GM13977 (cell line): Measurements from ENCODE around the gene LHB.

Source experiments
- DNase-seq: peaks from one replicate; pipeline ENCODE4 v3.0.0; 2012; ENCODE audit warnings: low spot score
- in situ Hi-C: fragments of 300-500 bp; cut with MboI; formaldehyde crosslinking; loops from one replicate; pipeline ENCODE4 v1.12.0; 2022; ENCODE audit warnings: low sequenced_read_pairs, low pct_unique_long_range_greater_than_20kb, mixed read lengths, inconsistent platforms; ENCODE audit not compliant: unreplicated experiment
- TF ChIP-seq, protein P1 (sequence below): IDR thresholded peaks from 2 replicates; pipeline ENCODE4 v1.5.1; 2012; ENCODE audit warnings: mild to moderate bottlenecking, control low read depth; ENCODE audit not compliant: insufficient read depth; ENCODE audit errors: extremely low read depth, missing control alignments

The LHB gene

DNA sequence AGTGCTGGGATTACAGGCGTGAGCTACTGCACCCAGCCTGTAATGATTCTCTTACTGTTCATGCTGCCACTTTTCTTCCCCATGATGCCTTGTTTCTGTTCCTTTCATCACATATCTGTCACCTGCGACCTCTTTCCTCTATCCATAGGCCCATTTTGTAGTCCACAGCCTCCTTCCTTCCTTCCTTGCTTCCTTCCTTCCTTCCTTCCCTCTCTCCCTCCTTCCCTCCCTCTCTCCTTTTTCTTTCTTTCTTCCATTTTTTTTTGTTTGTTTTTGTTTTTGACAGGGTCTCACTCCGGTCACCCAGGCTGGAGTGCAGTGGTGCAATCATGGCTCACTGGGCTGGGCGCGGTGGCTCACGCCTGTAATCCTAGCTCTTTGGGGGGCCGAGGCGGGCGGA is 28.0 kb downstream of the LHB start:
- TF ChIP-seq, protein P1, sequence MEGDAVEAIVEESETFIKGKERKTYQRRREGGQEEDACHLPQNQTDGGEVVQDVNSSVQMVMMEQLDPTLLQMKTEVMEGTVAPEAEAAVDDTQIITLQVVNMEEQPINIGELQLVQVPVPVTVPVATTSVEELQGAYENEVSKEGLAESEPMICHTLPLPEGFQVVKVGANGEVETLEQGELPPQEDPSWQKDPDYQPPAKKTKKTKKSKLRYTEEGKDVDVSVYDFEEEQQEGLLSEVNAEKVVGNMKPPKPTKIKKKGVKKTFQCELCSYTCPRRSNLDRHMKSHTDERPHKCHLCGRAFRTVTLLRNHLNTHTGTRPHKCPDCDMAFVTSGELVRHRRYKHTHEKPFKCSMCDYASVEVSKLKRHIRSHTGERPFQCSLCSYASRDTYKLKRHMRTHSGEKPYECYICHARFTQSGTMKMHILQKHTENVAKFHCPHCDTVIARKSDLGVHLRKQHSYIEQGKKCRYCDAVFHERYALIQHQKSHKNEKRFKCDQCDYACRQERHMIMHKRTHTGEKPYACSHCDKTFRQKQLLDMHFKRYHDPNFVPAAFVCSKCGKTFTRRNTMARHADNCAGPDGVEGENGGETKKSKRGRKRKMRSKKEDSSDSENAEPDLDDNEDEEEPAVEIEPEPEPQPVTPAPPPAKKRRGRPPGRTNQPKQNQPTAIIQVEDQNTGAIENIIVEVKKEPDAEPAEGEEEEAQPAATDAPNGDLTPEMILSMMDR: no peak
- no peak for DNase-seq
- in situ Hi-C loops: no loop called here

DNA sequence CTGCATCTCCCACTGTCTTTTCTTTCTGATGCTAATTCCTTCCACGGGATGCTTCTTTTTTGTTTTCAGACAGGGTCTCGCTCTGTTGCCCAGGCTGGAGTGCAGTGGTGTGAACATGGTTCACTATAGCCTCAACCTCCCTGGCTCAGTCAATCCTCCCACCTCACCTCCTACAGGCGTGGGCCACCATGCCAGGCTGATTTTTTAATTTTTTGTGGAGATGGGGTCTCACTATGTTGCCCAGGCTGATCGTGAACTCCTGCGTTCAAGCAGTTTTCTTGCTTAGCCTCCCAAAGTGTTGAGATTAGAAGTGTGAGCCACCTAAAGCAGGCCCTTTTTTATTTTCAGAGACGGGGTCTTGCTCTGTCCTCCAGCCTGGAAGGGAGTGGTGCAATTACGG is 28.6 kb downstream of the LHB start:
- TF ChIP-seq, protein P1: no peak
- no peak for DNase-seq
- in situ Hi-C loops: no loop called here

DNA sequence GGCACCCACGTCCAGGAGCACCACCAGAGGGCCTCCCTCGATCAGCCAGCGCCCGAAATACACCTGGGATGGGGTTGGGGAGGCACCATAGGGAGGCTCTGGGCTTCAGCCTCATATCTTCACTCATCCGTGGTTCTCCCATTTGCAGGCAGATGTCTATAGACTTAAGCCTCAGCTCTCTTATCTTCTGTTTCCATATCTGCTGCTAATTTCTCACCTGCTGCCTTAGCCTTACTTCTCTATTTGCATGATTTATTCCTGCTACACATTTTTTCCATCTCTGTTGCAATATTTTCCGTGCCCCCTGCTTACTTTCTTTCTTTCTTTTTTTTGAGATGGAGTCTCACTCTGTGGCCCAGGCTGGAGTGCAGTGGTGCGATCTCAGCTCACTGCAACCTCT is 29.6 kb downstream of the LHB start:
- in situ Hi-C loops: no loop called here

DNA sequence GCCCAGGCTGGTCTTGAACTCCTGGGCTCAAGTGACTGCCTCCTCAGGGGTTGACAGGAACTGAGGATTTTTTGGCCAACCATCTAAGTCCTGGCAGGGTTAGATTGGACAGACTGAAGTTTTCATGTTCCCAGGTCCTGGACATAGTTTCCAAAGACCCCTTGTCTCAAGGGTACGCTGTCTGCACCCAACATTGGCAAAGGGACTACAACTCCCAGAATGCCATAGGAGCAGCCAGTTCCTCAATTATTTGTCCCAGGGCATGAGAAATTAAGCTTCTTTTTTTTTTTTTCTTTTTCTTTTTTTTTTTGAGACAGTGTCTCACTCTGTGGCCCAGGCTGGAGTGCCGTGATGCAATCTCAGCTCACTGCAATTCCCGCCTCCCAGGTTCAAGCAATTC is 30.7 kb downstream of the LHB start:
- TF ChIP-seq, protein P1: no peak
- in situ Hi-C loops: no loop called here
- DNase-seq: no peak

More for the DNA sequence above, 29.6 kb downstream of the LHB start:
- TF ChIP-seq, protein P1: no peak
- no peak for DNase-seq

DNA sequence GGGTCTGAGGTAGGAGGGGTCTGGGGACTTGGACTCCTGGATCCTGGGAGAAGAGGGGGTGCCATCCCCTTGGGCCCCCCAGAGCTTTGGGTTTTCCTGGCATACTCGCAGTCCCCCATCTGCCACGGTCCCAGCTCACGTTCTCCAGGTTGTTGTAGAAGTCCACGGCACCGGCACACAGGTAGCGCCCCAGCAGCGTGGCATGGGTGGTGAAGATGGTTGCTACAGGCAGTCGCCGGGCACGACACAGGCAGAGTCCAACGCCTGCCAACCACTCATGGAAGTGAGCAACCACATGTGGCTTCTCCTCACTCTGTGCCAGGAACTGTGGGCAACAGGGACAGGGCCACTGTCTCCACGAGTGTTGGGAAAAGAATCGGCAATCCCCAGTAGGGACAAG is 31.2 kb downstream of the LHB start:
- DNase-seq: no peak
- in situ Hi-C loops: no loop called here
- TF ChIP-seq, protein P1: no peak

DNA sequence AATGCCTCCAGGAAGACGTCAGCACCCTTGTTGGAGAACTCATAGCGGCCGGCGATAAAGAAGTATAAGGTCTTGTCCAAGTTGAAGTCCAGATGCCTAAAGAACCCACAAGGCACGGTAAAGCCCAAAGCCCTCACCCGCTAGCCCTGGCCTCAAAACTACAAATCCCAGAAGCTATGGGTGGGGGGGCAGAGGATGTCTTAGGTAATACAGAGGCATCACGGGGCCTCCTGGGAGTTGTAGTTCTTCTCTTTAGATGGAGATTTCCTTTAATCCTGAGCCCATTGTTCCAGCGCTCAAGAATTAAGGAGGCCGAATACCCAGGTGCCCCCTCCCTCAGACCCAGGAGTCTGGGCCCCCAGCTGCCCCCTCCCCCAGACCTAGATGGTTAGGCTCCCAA is 34.6 kb downstream of the LHB start:
- in situ Hi-C loops: no loop called here
- TF ChIP-seq, protein P1: no peak
- DNase-seq: no peak

DNA sequence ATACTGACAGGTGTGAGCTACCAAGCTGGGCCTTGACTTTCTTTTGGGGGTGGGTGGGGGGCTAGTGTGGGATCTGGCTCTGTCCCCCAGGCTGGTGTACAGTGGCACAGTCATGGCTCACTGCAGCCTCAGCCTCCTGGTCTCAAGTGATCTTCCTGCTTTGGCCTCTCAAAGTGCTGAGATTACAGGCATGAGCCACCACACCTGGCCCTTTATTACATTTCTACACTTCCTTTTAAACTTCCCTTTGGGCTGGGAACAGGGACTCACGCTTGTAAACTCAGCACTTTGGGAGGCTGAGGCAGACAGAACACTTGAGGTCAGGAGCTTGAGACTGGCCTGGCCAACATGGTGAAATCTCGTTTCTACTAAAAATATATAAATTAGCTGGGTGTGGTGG is 39.8 kb downstream of the LHB start:
- in situ Hi-C loops: no loop called here
- no peak for DNase-seq
- TF ChIP-seq, protein P1: no peak
